ENCODE data around the gene TUBB1.
A peak's percentile ranks its signal among the peaks of the same experiment; 100 is the strongest.

The TUBB1 gene

DNA sequence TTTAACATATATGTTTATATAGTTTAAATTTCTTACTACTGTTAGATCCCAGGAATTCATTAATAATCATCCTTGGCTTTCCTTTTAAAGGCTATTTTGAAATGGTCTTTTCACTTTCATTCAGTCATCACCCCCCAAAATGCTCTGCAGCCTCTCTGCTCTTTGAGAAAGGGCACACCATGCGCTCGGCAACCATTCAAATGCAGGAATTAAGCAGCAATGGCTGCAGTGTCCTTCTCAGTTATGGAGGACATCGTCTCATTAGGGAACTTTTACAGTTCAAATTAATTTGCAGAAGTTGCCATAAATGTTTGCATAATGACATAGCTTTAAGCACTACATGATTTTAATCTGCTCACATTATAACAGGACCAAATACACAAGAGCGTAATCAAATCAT is 6.3 kb downstream of the TUBB1 start:
- TF ChIP-seq, protein P1, sequence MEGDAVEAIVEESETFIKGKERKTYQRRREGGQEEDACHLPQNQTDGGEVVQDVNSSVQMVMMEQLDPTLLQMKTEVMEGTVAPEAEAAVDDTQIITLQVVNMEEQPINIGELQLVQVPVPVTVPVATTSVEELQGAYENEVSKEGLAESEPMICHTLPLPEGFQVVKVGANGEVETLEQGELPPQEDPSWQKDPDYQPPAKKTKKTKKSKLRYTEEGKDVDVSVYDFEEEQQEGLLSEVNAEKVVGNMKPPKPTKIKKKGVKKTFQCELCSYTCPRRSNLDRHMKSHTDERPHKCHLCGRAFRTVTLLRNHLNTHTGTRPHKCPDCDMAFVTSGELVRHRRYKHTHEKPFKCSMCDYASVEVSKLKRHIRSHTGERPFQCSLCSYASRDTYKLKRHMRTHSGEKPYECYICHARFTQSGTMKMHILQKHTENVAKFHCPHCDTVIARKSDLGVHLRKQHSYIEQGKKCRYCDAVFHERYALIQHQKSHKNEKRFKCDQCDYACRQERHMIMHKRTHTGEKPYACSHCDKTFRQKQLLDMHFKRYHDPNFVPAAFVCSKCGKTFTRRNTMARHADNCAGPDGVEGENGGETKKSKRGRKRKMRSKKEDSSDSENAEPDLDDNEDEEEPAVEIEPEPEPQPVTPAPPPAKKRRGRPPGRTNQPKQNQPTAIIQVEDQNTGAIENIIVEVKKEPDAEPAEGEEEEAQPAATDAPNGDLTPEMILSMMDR (IDR thresholded peaks at IDR 0.05; ENCODE audit: borderline replicate concordance, insufficient read depth, low read depth, low read length), result no peak
- H3K4me3 ChIP-seq (ENCODE audit: low read depth, low read length), result no peak overlapping the region

GRCh38 chr20:59026904-59027740 is 7.9 kb downstream of the TUBB1 start:
- TF ChIP-seq, protein P1 (IDR thresholded peaks at IDR 0.05; ENCODE audit: borderline replicate concordance, insufficient read depth, low read depth, low read length), result no peak
- H3K4me3 ChIP-seq (ENCODE audit: low read depth, low read length), result no peak overlapping the region

DNA sequence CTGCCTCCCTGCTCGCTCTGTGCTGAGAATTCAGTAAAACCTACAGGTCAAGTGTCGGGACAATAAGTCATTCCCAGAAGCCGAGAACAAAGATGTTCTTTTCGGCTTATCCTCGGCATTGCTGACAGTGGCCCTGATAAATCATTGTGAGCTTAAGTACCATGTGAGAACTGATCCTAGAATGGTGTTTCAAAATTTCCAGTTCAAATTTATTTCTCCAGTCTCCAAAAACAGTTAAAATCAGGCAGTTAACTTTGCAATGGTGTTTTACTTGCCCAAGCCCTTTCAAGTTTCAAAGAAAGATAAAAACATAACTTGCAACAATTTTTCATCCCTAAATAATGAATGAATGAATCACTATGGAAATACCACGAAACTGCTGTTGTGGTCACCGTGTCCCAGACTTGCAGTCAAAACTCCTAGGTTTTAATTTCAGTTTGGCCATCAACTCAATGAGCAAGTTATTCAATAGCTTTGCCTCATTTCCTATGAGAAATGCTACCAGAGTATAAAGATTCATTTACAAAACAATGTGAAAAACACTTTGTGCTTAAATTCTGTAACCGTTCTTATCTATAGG is 8.6 kb downstream of the TUBB1 start:
- TF ChIP-seq, protein P1 (IDR thresholded peaks at IDR 0.05; ENCODE audit: borderline replicate concordance, insufficient read depth, low read depth, low read length), result no peak
- H3K4me3 ChIP-seq (ENCODE audit: low read depth, low read length), result no peak overlapping the region

DNA sequence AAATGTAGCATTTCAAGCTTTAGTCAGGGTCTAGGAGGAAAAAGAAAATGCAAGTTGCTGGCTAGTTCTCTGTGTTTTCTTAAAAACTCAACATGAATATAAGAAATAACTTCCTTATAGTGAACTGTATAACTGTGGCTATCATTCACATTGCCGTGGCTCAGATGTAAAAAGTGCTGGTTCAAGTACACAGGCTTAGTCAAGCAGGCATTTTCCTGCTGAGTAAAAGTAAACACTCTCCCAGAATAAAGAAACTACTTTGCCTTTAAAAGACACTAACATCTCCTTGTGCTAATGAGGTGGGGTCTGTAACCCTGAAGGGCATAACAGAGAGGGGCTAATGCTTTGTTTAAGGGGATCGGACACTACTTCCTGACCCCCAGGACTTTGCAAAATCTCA is 9.6 kb downstream of the TUBB1 start:
- TF ChIP-seq, protein P1 (IDR thresholded peaks at IDR 0.05; ENCODE audit: borderline replicate concordance, insufficient read depth, low read depth, low read length), result no peak
- H3K4me3 ChIP-seq (ENCODE audit: low read depth, low read length), result no peak overlapping the region

DNA sequence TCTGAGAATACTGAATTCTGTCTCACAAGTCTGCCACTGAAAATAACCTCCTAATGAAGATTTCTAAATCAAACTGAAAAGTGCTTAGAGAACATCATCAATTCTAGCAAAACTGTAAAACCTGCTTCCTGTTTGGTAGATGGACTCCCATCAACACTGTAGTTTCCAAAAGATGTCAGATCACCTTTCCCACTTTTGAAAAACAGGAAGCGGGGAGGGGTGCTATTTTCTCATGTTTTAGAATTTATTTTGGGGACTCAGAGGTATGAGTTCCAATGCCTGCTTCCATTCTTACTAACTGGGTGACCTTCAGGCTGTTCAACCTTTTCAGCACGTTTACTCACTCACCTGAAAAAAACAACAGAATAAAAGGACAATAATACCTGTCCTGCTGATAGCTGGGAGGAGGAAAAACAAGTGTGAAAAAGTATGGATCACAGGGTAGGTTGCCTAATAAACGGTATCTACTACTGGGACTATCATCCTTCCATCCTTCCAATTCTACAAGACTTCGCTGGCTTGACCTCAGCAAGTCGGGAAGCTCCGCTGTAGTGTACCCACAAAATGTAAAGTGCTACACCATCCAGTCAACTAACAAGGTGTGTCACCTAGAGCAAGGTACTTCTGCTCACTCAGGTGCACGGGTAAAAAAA is 11.8 kb downstream of the TUBB1 start:
- H3K4me3 ChIP-seq (ENCODE audit: low read depth, low read length), result peak overlapping the region; percentile 77
- TF ChIP-seq, protein P1 (IDR thresholded peaks at IDR 0.05; ENCODE audit: borderline replicate concordance, insufficient read depth, low read depth, low read length), result no peak

- TF ChIP-seq, protein P1 (IDR thresholded peaks at IDR 0.05; ENCODE audit: borderline replicate concordance, insufficient read depth, low read depth, low read length), result no peak
- peak overlapping the region; percentile 77 for H3K4me3 ChIP-seq (ENCODE audit: low read depth, low read length)
Measured at GRCh38 chr20:59031564-59032022, 12.4 kb downstream of the TUBB1 start.

Measured in GM12875 (cell line).